Brain microvascular endothelial cell (primary cell): ENCODE results near the gene RAB3C.

Source experiments
- DNase-seq: peaks from one replicate; pipeline ENCODE4 v3.0.0-alpha.2; 2020
- H3K27ac ChIP-seq: fragments of 250-450 bp; sonication (Bioruptor Pico); 2 replicates; pipeline ENCODE4 v1.5.1; 2020; ENCODE audit warnings: mild to moderate bottlenecking, moderate library complexity
- H3K27me3 ChIP-seq: fragments of 250-450 bp; sonication (Bioruptor Pico); replicated peaks from 2 replicates; pipeline ENCODE4 v1.5.1; 2020; ENCODE audit warnings: mild to moderate bottlenecking
- H3K36me3 ChIP-seq: fragments of 250-450 bp; sonication (Bioruptor Pico); replicated peaks from 2 replicates; pipeline ENCODE4 v1.5.1; 2020; ENCODE audit warnings: mild to moderate bottlenecking
- H3K4me3 ChIP-seq: 2 replicates; pipeline ENCODE4 v1.5.1; 2011; ENCODE audit warnings: low read depth, mild to moderate bottlenecking, control low read depth, low read length, moderate library complexity
- in situ Hi-C: cut with HindIII; loops from 2 replicates; pipeline ENCODE4 v1.10.0; 2017; ENCODE audit warnings: low sequenced_read_pairs, low pct_ligation_motif_present
- TF ChIP-seq, protein P1 (sequence below): IDR thresholded peaks from 2 replicates; pipeline ENCODE4 v1.5.1; 2011; ENCODE audit warnings: low read depth, mild to moderate bottlenecking, moderate library complexity, low read length, control low read depth, inconsistent platforms; ENCODE audit errors: missing control alignments

The RAB3C gene

GRCh38 chr5:58847041-58847440 lies 264.2 kb downstream of the RAB3C start:
- Histone ChIP-seq H3K4me3 (no peak overlapping the region), H3K27ac (no peak overlapping the region), H3K27me3 (no peaks in the 10 kb centered on the region), H3K36me3 (no peaks in the 10 kb centered on the region)
- TF ChIP-seq, protein P1, sequence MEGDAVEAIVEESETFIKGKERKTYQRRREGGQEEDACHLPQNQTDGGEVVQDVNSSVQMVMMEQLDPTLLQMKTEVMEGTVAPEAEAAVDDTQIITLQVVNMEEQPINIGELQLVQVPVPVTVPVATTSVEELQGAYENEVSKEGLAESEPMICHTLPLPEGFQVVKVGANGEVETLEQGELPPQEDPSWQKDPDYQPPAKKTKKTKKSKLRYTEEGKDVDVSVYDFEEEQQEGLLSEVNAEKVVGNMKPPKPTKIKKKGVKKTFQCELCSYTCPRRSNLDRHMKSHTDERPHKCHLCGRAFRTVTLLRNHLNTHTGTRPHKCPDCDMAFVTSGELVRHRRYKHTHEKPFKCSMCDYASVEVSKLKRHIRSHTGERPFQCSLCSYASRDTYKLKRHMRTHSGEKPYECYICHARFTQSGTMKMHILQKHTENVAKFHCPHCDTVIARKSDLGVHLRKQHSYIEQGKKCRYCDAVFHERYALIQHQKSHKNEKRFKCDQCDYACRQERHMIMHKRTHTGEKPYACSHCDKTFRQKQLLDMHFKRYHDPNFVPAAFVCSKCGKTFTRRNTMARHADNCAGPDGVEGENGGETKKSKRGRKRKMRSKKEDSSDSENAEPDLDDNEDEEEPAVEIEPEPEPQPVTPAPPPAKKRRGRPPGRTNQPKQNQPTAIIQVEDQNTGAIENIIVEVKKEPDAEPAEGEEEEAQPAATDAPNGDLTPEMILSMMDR: no peak
- in situ Hi-C loops: no loop called here
- no peak for DNase-seq

- DNase-seq: no peak
- Histone ChIP-seq H3K4me3 (no peak overlapping the region), H3K27me3 (peaks cover 4% of the 10 kb centered on the region), H3K27ac (no peak overlapping the region), H3K36me3 (no peaks in the 10 kb centered on the region)
- in situ Hi-C loops: no loop called here
- TF ChIP-seq, protein P1: no peak
Measured at GRCh38 chr5:58849223-58849622, 266.3 kb downstream of the RAB3C start.

DNA sequence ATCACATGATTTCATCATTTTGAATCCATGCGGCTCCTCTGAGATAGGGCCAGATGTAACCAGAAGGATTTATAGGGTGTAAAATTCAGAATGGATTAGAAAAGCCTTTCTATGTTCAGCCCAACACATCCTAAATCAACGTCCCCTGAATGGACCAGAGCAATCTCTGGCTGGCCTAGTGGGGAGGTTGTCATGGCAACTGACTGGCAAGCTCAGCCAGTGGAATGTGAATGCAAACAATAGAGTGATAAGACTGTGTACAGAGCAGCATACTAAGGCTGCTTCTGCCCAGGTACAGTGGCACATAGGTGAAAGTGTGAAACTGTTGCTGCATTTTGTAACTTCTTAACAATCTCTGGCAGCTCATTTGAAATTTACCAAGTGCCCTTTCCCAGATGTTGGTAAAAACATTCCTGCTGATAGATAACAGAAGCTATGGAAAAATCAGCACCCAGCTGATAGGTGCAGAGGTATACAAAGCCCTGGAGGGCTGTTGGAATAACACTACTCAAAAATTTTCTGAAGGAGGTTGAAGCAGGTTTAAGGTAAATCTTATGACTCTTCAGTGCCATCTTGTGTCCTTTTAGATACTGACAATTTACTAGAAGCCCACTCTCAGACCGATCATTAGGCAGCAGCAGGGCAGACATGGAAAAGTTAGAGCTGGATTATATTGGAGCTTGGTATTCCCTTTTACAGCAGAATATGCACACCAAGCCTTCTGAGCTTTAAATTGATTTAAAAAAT lies 267.2 kb downstream of the RAB3C start:
- Histone ChIP-seq H3K27me3 (peaks cover 6% of the 10 kb centered on the region), H3K27ac (no peak overlapping the region), H3K4me3 (no peak overlapping the region), H3K36me3 (no peaks in the 10 kb centered on the region)
- peak; percentile 6 for DNase-seq
- TF ChIP-seq, protein P1: peak; percentile 52
- in situ Hi-C loops: no loop called here

DNA sequence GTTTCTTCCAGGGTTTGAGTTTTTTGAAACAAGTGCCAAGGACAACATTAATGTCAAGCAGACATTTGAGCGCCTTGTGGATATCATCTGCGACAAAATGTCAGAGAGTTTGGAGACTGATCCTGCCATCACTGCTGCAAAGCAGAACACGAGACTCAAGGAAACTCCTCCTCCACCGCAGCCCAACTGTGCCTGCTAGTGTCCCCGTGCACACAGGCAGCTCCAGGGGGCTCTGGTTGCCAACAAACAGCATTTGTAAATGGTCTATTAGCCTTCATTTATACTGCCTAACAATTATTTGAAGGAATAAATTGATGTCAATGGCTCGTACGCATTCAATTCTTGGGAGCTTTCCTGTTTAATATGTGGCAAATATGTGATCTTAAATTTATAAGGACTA lies 268.3 kb downstream of the RAB3C start:
- no peak overlapping the region for H3K27ac ChIP-seq
- H3K27me3 ChIP-seq: peaks cover 6% of the 10 kb centered on the region
- in situ Hi-C loops: no loop called here
- no peak for DNase-seq
- H3K4me3 ChIP-seq: no peak overlapping the region
- no peaks in the 10 kb centered on the region for H3K36me3 ChIP-seq
- TF ChIP-seq, protein P1: no peak

DNA sequence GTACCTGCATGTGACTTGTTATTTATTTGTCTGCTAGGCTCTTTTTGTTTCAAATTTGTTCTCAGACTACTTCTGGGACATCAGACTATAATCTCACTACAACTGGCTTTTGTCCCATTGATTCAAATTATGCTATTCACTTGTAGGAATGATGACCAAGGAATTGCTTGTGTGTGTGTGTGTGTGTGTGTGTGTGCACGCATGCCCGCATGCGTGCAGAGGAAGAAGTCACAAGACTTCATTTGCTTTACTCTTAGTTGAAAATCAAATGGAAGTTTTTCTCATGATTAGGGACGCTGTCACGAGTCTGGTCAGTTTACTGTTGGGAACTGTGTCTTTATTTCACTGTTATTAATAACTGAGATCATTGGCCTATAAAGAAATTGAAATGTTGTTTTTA lies 268.7 kb downstream of the RAB3C start:
- Histone ChIP-seq H3K27ac (no peak overlapping the region), H3K4me3 (no peak overlapping the region), H3K27me3 (peaks cover 6% of the 10 kb centered on the region), H3K36me3 (no peaks in the 10 kb centered on the region)
- in situ Hi-C loops: no loop called here
- TF ChIP-seq, protein P1: no peak
- DNase-seq: no peak

DNA sequence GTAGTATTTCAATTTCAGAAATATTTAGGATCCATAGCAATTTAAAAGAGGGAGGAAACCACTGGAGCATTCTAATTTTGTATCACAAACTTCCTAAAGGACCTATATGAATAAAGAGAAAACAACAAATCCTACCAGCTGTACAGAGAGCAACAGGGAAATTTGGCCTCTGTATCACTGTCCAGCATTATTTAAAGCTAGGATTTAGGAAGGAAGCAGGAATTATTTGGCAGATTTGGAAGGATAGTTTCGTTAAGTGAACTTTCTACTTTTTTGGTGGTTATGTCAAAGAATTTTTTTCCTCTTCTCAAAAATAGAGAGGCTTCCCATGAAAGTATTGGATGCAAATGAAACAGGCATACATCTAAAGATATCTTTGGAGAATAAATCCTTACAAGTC lies 269.7 kb downstream of the RAB3C start:
- no peaks in the 10 kb centered on the region for H3K36me3 ChIP-seq
- no peak overlapping the region for H3K27ac ChIP-seq
- peaks cover 6% of the 10 kb centered on the region for H3K27me3 ChIP-seq
- TF ChIP-seq, protein P1: no peak
- H3K4me3 ChIP-seq: no peak overlapping the region
- in situ Hi-C loops: no loop called here
- DNase-seq: no peak
